DMS114 treated with DMSO at 0.1 percent for 48 hours (cell line): ENCODE data around the gene CAMK2G.

ENCODE experiments used
- DNase-seq: peaks from one replicate; lab custom pipeline; 2025; ENCODE audit not compliant: unreplicated experiment; lab: John Stamatoyannopoulos, UW

The CAMK2G gene

GRCh38 chr10:73814896-73815718, 59.2 kb downstream of the CAMK2G start:
- DNase-seq, result no peak

- DNase-seq, result no peak
Measured at GRCh38 chr10:73814276-73814895, 60.0 kb downstream of the CAMK2G start.

- DNase-seq, result no peak
Measured at GRCh38 chr10:73813333-73813732, 61.0 kb downstream of the CAMK2G start.

- no peak for DNase-seq
Measured at GRCh38 chr10:73812657-73813056, 61.7 kb downstream of the CAMK2G start.

GRCh38 chr10:73810735-73811465, 63.5 kb downstream of the CAMK2G start:
- DNase-seq, result no peak

- no peak for DNase-seq
Measured at GRCh38 chr10:73810358-73810734, 64.0 kb downstream of the CAMK2G start.

- no peak for DNase-seq
Measured at GRCh38 chr10:73809061-73809818, 65.1 kb downstream of the CAMK2G start.

- DNase-seq, result no peak
Measured at GRCh38 chr10:73808021-73808815, 66.1 kb downstream of the CAMK2G start.

- DNase-seq, result no peak
Measured at GRCh38 chr10:73807471-73807870, 66.9 kb downstream of the CAMK2G start.

- DNase-seq, result no peak
Measured at GRCh38 chr10:73806176-73806950, 68.0 kb downstream of the CAMK2G start.

- no peak for DNase-seq
Measured at GRCh38 chr10:73803680-73804286, 70.6 kb downstream of the CAMK2G start.

- DNase-seq, result no peak
Measured at GRCh38 chr10:73802276-73802991, 71.9 kb downstream of the CAMK2G start.

GRCh38 chr10:73801253-73801590, 73.1 kb downstream of the CAMK2G start:
- DNase-seq, result no peak

- no peak for DNase-seq
Measured at GRCh38 chr10:73800560-73801252, 73.6 kb downstream of the CAMK2G start.

- no peak for DNase-seq
Measured at GRCh38 chr10:73799899-73800559, 74.3 kb downstream of the CAMK2G start.

- no peak for DNase-seq
Measured at GRCh38 chr10:73798927-73799560, 75.3 kb downstream of the CAMK2G start.

GRCh38 chr10:73798087-73798486, 76.3 kb downstream of the CAMK2G start:
- no peak for DNase-seq
